KOPT-K1 (cell line): ENCODE data around the gene GNMT.
"Not testable (repeated sequence)": the region's sequence is repeated elsewhere in the genome, so short reads cannot be mapped to it uniquely, and the experiment has no call there.

Experiments used
- H3K27ac ChIP-seq: fragments of 200-600 bp; sonication (generic); 2 replicates; pipeline ENCODE4 v1.5.1; 2016; ENCODE audit warnings: antibody characterized with exemption, mild to moderate bottlenecking, low read depth, low read length; ENCODE audit not compliant: poor library complexity, severe bottlenecking
- H3K36me3 ChIP-seq: fragments of 200-600 bp; sonication (generic); 2 replicates; pipeline ENCODE4 v1.5.1; 2017; ENCODE audit warnings: antibody characterized with exemption, mild to moderate bottlenecking, low read length, moderate library complexity; ENCODE audit not compliant: insufficient read depth
- H3K9me3 ChIP-seq: fragments of 200-600 bp; sonication (generic); 2 replicates; pipeline ENCODE4 v1.5.1; 2017; ENCODE audit warnings: antibody characterized with exemption, low read length, mild to moderate bottlenecking; ENCODE audit not compliant: insufficient read depth, poor library complexity, severe bottlenecking

Gene GNMT

DNA sequence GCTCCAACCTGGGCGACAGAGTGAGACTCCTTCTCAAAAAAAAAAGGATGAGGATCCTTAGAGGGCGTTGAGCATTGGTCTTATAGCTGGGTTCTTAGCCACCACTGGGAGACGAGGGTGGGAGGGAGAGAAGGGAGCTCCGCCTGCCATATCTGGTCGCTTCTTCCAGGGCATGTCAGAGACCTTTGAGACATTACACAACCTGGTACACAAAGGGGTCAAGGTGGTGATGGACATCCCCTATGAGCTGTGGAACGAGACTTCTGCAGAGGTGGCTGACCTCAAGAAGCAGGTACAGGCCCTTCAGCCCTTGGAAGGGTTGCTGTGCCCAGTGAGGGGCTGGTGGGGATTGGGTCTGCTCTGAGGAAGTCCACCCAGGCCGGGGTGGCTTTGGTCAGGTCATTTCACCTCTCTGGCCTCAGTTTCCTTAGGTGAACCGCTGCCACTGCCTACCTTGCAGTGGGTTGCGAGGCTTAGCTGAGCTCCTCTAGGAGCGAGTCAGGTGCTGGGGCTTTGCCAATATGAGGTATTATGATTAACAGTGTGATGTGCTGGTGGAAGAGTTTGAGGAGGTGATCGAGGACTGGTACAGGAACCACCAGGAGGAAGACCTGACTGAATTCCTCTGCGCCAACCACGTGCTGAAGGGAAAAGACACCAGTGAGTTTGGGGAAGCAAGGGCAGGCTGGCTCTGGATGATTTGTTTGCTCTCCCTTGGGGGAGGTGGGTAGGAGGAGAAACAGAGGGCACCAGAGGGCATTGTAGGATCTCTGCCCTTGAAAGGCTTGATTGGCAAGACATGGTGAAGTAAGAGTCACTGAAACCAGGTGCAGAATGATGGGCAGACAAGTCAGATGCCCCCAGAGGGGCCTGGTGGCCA, 22.8 kb upstream of the GNMT start:
- no peaks in the 10 kb centered on the region for H3K9me3 ChIP-seq
- H3K27ac ChIP-seq: no peak overlapping the region
- peaks cover 100% of the 10 kb centered on the region for H3K36me3 ChIP-seq

DNA sequence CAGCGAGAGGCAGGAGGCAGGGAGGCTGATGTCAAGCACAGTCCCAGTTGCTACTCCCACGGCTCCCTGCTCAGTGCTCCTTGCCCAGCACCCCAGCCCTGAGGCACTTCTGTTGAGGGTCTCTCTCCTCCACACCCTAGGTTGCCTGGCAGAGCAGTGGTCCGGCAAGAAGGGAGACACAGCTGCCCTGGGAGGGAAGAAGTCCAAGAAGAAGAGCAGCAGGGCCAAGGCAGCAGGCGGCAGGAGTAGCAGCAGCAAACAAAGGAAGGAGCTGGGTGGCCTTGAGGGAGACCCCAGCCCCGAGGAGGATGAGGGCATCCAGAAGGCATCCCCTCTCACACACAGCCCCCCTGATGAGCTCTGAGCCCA, 22.1 kb upstream of the GNMT start:
- Histone ChIP-seq H3K36me3 (peaks cover 100% of the 10 kb centered on the region), H3K27ac (no peak overlapping the region), H3K9me3 (no peaks in the 10 kb centered on the region)

DNA sequence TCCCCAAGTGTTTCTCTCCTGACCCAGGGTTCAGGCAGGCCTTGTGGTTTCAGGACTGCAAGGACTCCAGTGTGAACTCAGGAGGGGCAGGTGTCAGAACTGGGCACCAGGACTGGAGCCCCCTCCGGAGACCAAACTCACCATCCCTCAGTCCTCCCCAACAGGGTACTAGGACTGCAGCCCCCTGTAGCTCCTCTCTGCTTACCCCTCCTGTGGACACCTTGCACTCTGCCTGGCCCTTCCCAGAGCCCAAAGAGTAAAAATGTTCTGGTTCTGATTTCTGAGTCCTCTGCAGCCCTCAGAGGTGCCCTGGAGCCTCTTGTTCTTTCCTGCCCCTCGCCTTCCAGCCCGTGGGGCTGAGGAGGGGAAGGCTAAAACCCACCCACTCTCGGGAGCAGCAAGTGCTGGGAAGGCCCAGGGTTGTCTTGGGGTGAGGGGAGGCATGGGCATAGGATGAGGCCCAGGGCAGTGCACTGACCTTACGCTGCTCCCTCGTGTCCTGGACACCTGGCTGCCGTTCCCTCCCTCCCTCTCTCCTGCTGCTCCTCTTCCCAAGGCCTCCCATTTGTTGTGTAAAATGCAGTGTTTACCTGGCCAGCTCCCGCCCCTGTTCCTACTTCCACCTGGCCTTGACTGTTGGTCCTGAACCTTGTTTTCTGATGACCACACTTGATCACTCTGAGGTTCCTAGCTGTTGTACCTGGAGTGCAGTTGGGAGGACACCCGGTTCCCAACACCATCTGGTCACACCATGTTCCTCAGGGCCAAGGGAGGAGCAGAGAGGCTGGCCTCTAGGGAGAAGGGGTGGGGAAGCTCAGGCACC, 21.4 kb upstream of the GNMT start:
- Histone ChIP-seq H3K27ac (no peak overlapping the region), H3K9me3 (no peaks in the 10 kb centered on the region), H3K36me3 (peaks cover 100% of the 10 kb centered on the region)

DNA sequence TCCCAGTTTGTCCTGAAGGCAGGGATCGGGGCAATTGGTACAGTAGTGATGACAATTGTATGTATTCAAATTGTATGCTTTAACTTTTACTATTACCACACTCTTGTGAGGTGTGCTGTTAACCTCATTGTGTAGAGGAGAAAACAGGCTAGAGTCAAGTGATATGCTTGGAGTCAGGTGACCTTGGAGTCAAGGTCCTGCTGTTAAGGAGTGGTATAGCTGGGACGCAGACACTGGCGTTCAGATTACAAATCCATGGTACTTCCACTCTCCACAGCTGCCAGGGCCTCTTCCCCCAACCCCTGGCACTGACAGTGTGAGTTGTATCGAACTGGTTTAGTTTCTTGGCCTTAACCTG, 20.8 kb upstream of the GNMT start:
- Histone ChIP-seq H3K9me3 (no peaks in the 10 kb centered on the region), H3K27ac (no peak overlapping the region), H3K36me3 (peaks cover 100% of the 10 kb centered on the region)

DNA sequence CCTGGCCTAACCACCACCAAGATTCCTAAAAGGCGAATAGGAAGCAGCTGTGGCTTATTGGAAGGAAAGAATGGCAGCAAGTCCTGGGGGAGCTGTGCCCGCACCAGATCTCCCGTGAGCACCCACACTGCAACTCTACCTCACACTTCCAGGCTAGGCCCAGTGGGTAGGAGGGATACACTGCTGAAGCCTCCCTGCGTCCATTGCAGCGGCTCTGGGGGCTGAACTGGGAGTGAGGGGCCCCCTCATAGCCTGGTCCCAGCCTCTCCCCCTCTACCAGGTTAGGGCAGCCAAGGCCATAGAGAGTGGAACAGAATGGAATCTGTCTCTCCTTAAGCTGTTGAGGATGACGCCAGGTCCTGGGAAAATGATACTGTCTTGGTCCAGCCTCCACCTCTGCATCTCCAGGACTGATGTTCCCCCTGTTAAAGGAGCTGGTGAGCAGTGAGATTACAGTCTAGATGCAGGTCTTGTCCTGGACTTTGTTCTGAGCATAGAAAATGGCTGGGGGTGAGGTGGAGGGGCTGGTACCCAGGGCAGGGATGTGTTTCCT, 20.0 kb upstream of the GNMT start:
- Histone ChIP-seq H3K9me3 (no peaks in the 10 kb centered on the region), H3K36me3 (peaks cover 100% of the 10 kb centered on the region), H3K27ac (no peak overlapping the region)

DNA sequence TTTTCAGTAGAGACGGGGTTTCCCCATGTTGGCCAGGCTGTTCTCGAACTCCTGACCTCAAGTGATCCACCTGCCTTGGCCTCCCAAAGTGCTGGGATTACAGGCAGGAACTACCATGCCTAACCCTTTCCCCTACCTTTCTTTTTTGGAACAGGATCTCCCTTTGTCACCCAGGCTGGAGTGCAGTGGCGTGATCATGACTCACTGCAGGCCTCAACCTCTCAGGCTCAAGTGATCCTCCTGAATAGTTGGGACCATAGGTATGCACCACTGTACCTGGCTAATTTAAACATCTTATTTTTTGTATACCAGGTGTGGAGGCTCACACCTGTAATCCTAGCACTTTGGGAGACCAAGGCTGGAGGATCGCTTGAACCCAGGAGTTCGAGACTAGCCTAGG, 19.2 kb upstream of the GNMT start:
- not testable (repeated sequence) for H3K9me3 ChIP-seq, H3K27ac ChIP-seq
- peaks cover 97% of the 10 kb centered on the region for H3K36me3 ChIP-seq

DNA sequence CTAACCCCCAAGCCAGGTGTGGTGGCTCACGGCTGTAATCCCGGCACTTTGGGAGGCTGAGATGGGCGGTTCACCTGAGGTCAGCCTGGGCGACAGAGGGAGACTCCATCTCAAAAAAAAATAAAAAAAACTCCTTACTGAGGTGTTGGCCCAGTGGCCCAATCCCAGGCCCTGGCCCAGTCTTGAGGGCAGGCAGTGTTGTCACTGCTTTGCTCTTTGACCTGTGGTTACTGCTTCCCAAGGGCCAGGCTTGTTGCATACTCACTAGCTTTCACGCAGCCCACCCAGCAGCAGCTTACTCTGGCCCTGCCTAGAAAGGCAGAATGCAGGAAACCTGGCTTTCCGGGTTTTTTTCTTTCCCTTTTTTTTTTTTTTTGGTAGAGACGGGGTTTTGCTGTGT, 18.1 kb upstream of the GNMT start:
- Histone ChIP-seq H3K27ac (no peak overlapping the region), H3K36me3 (peaks cover 91% of the 10 kb centered on the region), H3K9me3 (no peaks in the 10 kb centered on the region)

DNA sequence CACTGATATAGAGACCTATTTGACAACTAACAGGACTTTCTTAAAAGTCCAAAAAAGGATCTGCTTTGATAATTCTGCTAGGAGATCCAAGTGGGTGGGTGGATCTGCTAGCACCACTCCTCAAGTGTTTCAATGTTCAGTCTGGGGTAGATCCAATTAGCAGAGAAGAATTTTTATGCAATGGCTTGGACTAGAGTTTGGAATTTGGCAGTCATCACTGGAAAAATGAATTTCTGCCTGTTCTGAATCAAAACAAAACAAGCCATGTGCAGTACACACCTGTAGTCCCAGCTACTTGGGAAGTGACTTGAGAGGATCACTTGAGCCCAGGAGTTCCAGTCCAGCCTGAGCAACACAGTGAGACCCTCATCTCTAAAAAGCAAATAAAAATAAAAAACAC, 12.6 kb upstream of the GNMT start:
- peaks cover 43% of the 10 kb centered on the region for H3K36me3 ChIP-seq
- no peaks in the 10 kb centered on the region for H3K9me3 ChIP-seq
- H3K27ac ChIP-seq: no peak overlapping the region

DNA sequence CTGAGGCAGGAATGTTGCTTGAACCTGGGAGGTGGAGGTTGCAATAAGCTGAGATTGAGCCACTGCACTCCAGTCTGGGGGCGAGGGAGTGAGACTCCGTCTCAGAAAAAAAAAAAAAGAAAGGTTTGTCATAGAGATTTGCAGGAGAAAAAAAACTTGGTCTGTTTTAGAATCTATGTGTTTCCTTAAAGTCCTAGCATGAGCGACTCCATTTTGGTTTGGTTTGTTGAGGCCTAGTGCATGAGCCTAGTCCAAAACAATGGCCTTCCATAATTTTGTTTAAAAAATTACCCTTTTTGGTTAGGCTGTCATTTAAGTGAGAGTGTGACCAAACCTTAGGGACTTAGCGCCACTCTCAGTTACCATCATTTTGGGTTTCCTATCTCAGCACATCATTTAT, 8.2 kb upstream of the GNMT start:
- Histone ChIP-seq H3K9me3 (no peaks in the 10 kb centered on the region), H3K27ac (no peak overlapping the region), H3K36me3 (0 out of 2 replicates have a peak, but pooled peaks cover 7% of the 10 kb centered on the region)

DNA sequence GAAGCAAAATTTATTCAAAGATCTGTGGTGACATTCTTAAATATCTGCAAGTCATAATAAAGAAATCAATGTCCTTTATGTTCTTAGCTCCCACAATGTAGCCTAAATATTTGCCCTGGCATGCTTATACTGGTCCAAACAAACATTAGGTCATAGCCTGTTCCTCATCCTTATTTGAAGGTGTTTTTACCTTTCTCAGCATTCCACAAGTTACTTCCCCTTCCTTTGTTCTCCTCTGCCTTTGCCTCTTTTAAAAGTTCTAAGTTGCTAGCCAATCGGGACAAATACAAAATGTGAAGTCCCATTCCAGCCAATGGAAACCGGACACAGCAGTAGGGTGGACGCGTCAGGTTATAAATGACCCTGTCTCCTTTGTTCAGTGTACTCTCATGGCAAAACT, 6.1 kb upstream of the GNMT start:
- H3K27ac ChIP-seq, H3K36me3 ChIP-seq, H3K9me3 ChIP-seq: not testable (repeated sequence)

DNA sequence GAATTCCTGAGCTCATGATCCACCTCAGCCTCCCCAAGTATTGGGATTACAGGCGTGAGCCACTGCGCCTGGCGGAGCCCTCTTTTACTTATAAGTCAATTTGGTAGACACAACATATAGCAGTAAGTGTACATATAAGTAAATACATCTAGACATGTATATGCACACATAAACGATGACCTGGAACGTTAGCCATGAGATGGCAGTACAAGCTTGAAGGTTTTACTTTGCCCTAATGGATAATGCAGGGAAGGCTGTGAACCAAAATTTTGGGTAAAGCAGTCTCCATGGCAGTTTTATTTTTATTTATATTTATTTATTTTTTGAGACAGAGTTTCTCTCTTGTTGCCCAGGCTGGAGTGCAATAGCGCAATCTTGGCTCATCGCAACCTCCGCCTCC, 2.4 kb upstream of the GNMT start:
- H3K36me3 ChIP-seq: peaks cover 11% of the 10 kb centered on the region; the same call in 1 of the 2 replicates
- H3K9me3 ChIP-seq: no peaks in the 10 kb centered on the region
- H3K27ac ChIP-seq: no peak overlapping the region

DNA sequence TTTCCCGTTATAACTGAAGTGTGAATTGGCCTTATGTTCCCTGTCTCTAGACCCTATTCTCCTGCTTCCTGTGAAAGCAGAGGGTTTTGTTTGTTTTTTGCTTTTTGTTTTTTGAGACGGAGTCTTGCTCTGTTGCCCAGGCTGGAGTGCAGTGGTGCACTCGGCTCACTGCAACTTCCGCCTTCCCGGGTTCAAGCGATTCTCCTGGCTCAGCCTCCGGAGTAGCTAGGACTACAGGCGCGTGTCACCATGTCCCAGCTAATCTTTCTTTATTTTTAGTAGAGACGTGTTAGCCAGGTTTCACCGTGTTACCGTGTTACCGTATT, 674 bp upstream of the GNMT start:
- Histone ChIP-seq H3K9me3 (no peaks in the 10 kb centered on the region), H3K36me3 (peaks cover 22% of the 10 kb centered on the region), H3K27ac (no peak overlapping the region)

DNA sequence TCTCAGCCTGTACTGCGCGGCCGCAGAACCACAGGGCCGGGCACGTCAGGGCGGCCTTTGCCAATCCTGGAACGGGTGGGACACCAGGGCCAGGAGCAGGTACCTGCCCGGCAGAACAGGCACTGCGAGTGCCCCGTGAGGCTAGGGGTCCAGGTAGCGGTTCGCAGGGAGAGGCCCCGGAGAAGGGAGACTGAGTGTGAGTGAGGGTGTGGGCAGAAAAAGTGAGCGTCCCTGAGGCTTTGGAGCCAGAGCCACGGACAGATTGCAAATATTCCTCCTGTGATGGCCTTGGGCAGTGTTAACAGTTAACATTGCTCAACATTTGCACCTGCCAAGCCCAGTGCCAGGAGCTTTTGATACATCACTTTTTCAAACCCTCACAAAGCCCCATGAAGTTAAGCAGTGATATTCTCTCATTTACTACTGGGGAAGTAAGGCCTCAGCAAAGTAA, 491 bp downstream of the GNMT start:
- Histone ChIP-seq H3K9me3 (no peaks in the 10 kb centered on the region), H3K27ac (no peak overlapping the region), H3K36me3 (peaks cover 32% of the 10 kb centered on the region)

DNA sequence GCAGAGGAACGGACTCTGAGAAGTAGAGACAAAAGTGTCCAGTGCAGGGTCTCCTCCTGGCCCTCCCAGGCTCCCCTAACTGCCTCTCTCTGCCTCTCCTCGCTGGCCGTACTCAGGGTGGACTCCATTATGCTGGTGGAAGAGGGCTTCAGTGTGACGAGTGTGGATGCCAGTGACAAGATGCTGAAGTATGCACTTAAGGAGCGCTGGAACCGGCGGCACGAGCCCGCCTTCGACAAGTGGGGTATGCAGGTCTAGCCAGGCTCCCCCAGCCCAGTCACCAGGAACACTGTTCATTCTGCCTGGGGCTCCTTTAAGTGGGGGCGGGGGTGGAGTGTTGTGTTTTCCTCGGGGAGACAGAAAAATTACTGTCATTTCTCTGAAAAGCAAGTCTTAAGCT, 1.5 kb downstream of the GNMT start:
- Histone ChIP-seq H3K27ac (no peak overlapping the region), H3K9me3 (no peaks in the 10 kb centered on the region), H3K36me3 (peaks cover 40% of the 10 kb centered on the region)

DNA sequence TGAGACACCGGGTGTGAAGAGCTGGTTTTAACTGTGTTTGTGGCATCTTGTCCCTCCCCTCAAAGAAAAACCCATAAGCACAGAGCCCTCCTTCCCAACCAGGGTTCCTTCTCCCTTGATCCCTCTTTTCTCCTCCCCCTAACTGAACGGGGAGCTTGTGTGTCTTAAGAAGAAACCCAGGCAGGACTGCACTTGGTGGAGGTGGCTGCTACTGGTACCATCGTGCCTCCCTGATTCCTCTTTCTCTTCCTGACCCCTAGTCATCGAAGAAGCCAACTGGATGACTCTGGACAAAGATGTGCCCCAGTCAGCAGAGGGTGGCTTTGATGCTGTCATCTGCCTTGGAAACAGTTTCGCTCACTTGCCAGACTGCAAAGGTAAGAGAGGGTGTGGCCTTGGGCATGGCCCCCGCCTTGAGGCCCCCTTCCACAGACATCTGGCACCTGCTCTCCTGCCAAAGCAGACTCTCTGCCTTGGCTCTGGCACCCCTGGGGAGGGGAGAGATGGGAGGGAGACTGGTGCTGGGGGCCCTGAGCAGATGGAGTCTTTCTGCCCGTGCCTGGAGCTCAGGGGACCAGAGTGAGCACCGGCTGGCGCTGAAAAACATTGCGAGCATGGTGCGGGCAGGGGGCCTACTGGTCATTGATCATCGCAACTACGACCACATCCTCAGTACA, 2.1 kb downstream of the GNMT start:
- H3K36me3 ChIP-seq: peaks cover 45% of the 10 kb centered on the region

More for the DNA sequence above, 2.1 kb downstream of the GNMT start:
- Histone ChIP-seq H3K27ac (no peak overlapping the region), H3K9me3 (no peaks in the 10 kb centered on the region)
